DOHH2 (cell line): ENCODE results near the gene MRLN.
"Not testable (repeated sequence)": the region's sequence is repeated elsewhere in the genome, so short reads cannot be mapped to it uniquely, and the experiment has no call there.

Experiments
- H3F3A ChIP-seq: fragments of 200-600 bp; sonication (generic), shearing (Covaris generic); 2 replicates; pipeline ENCODE4 v1.6.0; 2016; ENCODE audit warnings: antibody characterized with exemption, mild to moderate bottlenecking; ENCODE audit not compliant: control insufficient read depth, insufficient read depth
- H3K27ac ChIP-seq: fragments of 200-600 bp; sonication (generic); 2 replicates; pipeline ENCODE4 v1.5.1; 2014; ENCODE audit warnings: low read depth, mild to moderate bottlenecking, low read length, moderate library complexity
- H3K27me3 ChIP-seq: fragments of 200-600 bp; sonication (generic); 2 replicates; pipeline ENCODE4 v1.6.1; 2014; ENCODE audit warnings: mild to moderate bottlenecking, low read length, mixed read lengths; ENCODE audit not compliant: control insufficient read depth
- H3K36me3 ChIP-seq: fragments of 200-600 bp; sonication (generic); 2 replicates; pipeline ENCODE4 v1.6.1; 2014; ENCODE audit warnings: mild to moderate bottlenecking, low read length, moderate library complexity, mixed read lengths; ENCODE audit not compliant: control insufficient read depth
- H3K4me1 ChIP-seq: fragments of 200-600 bp; sonication (generic); 2 replicates; pipeline ENCODE4 v1.6.1; 2014; ENCODE audit warnings: mild to moderate bottlenecking, low read length, mixed read lengths; ENCODE audit not compliant: control insufficient read depth
- H3K4me2 ChIP-seq: fragments of 200-600 bp; sonication (generic); 2 replicates; pipeline ENCODE4 v1.6.0; 2014; ENCODE audit warnings: mild to moderate bottlenecking, low read length, moderate library complexity
- H3K4me3 ChIP-seq: fragments of 200-600 bp; sonication (generic); 2 replicates; pipeline ENCODE4 v1.5.1; 2014; ENCODE audit warnings: mild to moderate bottlenecking, low read length, mixed read lengths
- H3K79me2 ChIP-seq: fragments of 200-600 bp; sonication (generic); 2 replicates; pipeline ENCODE4 v1.6.1; 2014; ENCODE audit warnings: mild to moderate bottlenecking, low read length, mixed read lengths; ENCODE audit not compliant: control insufficient read depth
- H3K9me2 ChIP-seq: fragments of 200-600 bp; sonication (generic); replicated peaks from 2 replicates; pipeline ENCODE4 v1.6.1; 2014; ENCODE audit warnings: mild to moderate bottlenecking, low read length, mixed read lengths; ENCODE audit not compliant: control insufficient read depth
- H3K9me3 ChIP-seq: fragments of 200-600 bp; sonication (generic); 2 replicates; pipeline ENCODE4 v1.6.1; 2014; ENCODE audit warnings: antibody characterized with exemption, low read length, mixed read lengths; ENCODE audit not compliant: control insufficient read depth, insufficient read depth
- H4K20me1 ChIP-seq: fragments of 200-600 bp; sonication (generic); 2 replicates; pipeline ENCODE4 v1.6.0; 2014; ENCODE audit warnings: low read depth, mild to moderate bottlenecking, antibody characterized with exemption, low read length, moderate library complexity; ENCODE audit not compliant: control insufficient read depth, insufficient read depth
- EZH2phosphoT487 ChIP-seq: fragments of 200-600 bp; sonication (generic); IDR thresholded peaks from 2 replicates; pipeline ENCODE4 v1.6.1; 2017; ENCODE audit warnings: borderline replicate concordance, mild to moderate bottlenecking, antibody characterized with exemption, low read length, moderate library complexity, mixed read lengths
- TF ChIP-seq, protein P1 (sequence below): fragments of 200-600 bp; sonication (generic); IDR thresholded peaks from one replicate; pipeline ENCODE4 v1.5.1; 2014; ENCODE audit warnings: antibody characterized with exemption, mild to moderate bottlenecking, low read depth, low read length; ENCODE audit not compliant: poor library complexity, severe bottlenecking

The MRLN gene

DNA sequence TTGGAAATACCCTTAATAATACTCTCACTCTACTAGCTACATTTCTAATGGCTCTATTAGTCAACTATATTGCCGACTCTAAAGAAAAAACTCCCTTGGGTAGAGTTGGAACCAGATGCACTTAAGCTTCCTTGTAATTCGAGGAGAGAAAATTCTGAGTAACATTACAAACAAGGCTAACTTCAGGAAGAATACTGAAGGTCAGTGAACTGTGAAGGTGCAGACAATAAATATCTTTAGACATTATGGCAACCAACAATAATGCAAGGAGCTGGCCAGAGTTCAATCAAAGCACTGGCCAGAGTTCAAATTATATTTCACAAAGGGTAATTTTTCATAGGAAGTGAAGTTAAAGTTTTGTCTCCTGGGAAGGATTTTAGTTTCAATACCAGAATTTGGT lies 40.7 kb upstream of the MRLN start:
- no peak overlapping the region for H3K4me2 ChIP-seq
- no peaks in the 10 kb centered on the region for H3K27me3 ChIP-seq
- no peaks in the 10 kb centered on the region for H3K4me1 ChIP-seq
- H3K9me3 ChIP-seq, result no peaks in the 10 kb centered on the region
- H3K79me2 ChIP-seq, result no peaks in the 10 kb centered on the region
- H3K4me3 ChIP-seq, result no peak overlapping the region
- TF ChIP-seq EZH2phosphoT487, result no peak
- TF ChIP-seq, protein P1, sequence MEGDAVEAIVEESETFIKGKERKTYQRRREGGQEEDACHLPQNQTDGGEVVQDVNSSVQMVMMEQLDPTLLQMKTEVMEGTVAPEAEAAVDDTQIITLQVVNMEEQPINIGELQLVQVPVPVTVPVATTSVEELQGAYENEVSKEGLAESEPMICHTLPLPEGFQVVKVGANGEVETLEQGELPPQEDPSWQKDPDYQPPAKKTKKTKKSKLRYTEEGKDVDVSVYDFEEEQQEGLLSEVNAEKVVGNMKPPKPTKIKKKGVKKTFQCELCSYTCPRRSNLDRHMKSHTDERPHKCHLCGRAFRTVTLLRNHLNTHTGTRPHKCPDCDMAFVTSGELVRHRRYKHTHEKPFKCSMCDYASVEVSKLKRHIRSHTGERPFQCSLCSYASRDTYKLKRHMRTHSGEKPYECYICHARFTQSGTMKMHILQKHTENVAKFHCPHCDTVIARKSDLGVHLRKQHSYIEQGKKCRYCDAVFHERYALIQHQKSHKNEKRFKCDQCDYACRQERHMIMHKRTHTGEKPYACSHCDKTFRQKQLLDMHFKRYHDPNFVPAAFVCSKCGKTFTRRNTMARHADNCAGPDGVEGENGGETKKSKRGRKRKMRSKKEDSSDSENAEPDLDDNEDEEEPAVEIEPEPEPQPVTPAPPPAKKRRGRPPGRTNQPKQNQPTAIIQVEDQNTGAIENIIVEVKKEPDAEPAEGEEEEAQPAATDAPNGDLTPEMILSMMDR, result no peak
- no peaks in the 10 kb centered on the region for H3F3A ChIP-seq
- H4K20me1 ChIP-seq, result no peaks in the 10 kb centered on the region
- no peaks in the 10 kb centered on the region for H3K9me2 ChIP-seq
- peaks cover 65% of the 10 kb centered on the region for H3K36me3 ChIP-seq
- no peak overlapping the region for H3K27ac ChIP-seq

DNA sequence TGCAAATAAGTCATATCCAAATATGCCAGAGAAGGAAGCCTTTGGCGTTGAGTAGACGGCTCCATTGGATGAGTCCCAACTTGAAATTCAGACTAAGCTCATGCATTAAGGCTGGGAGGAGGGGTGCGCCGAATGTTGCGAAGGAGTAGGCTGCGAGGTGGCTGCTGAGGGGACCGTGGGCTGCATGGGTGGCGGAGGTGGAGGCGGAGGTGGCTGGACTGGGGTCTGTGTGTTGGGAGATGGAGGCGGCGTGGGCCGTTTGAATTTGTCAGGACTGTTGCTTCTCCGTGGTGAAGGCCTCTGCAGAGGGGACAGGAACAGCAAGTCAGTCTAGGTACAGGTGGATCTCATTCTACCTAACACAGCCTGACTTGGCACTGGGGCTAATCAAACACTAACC lies 39.6 kb upstream of the MRLN start:
- no peaks in the 10 kb centered on the region for H4K20me1 ChIP-seq
- H3K79me2 ChIP-seq, result no peaks in the 10 kb centered on the region
- no peaks in the 10 kb centered on the region for H3K27me3 ChIP-seq
- no peaks in the 10 kb centered on the region for H3F3A ChIP-seq
- TF ChIP-seq, protein P1, result no peak
- TF ChIP-seq EZH2phosphoT487, result no peak
- H3K4me1 ChIP-seq, result no peaks in the 10 kb centered on the region
- H3K36me3 ChIP-seq, result peaks cover 60% of the 10 kb centered on the region
- H3K9me3 ChIP-seq, result no peaks in the 10 kb centered on the region
- H3K4me2 ChIP-seq, result no peak overlapping the region
- no peak overlapping the region for H3K4me3 ChIP-seq
- H3K27ac ChIP-seq, result no peak overlapping the region
- no peaks in the 10 kb centered on the region for H3K9me2 ChIP-seq

DNA sequence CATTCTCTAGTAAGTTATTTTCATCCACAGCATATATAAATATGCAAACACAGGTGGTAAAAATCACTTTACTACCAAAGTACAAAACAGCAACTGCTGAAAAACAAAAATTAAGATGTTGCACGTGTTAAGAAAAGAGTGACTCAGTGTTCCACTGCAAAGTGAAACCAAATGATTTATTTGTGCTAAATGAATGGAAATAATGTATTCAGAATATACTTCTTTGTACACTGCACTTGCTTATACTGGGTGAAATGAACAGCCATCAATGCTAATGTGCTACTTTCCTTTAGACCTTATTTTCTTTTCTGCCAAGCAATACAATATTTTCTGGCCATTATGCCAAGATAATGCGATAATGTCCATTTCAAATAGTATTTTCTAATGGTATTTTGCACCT lies 38.3 kb upstream of the MRLN start:
- Histone ChIP-seq H3K36me3 (peaks cover 48% of the 10 kb centered on the region), H3K27ac (no peak overlapping the region), H3K4me3 (no peak overlapping the region), H3K27me3 (no peaks in the 10 kb centered on the region), H4K20me1 (no peaks in the 10 kb centered on the region), H3K4me1 (no peaks in the 10 kb centered on the region), H3K4me2 (no peak overlapping the region), H3K9me2 (no peaks in the 10 kb centered on the region), H3K79me2 (no peaks in the 10 kb centered on the region), H3K9me3 (no peaks in the 10 kb centered on the region), H3F3A (peaks cover 2% of the 10 kb centered on the region; the same call in 1 of the 2 replicates)
- TF ChIP-seq, protein P1, result no peak
- TF ChIP-seq EZH2phosphoT487, result no peak

DNA sequence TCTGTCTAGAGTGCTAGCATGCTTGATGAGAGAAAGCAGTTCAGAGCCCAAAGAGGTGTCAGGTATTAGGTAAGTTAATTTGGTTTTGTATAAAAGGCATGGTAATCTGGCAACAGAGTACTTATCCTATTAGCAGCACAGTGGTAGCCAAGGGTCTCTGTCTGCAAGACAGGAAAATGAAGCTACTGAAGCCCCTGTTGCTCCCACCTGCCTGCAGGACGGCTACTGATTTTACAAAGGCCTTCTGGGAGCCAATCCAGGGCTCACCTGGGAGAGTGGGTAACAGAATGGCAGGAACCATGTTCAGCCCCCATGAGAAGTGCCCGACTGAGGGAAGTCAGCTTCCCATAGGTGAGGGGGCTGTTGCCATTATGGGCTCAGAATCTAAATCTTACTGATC lies 36.8 kb upstream of the MRLN start:
- not testable (repeated sequence) for H3K4me3 ChIP-seq, H3K27ac ChIP-seq, H3K27me3 ChIP-seq, H4K20me1 ChIP-seq, H3K9me2 ChIP-seq, H3K4me1 ChIP-seq, H3F3A ChIP-seq, H3K4me2 ChIP-seq, H3K79me2 ChIP-seq, H3K9me3 ChIP-seq
- peaks cover 43% of the 10 kb centered on the region for H3K36me3 ChIP-seq

DNA sequence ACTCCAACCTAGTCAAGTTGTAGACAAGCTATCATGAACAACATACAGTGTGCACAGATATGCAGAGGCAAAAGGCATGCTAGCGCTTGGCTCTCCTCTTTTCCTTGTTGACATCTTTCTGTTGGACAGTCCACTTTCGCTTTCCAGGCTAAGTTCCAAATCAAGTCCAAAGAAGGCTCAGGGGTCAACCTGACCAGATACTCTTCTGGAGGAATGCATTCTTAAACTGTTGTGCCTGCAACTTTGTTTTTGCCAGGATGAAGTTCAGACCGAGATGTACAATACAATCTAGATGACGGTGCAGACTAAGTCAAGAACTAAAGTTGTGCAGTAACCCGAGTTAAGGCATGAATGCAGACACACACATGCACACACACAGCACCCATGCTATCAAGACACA lies 35.7 kb upstream of the MRLN start:
- H3F3A ChIP-seq, result not testable (repeated sequence)

DNA sequence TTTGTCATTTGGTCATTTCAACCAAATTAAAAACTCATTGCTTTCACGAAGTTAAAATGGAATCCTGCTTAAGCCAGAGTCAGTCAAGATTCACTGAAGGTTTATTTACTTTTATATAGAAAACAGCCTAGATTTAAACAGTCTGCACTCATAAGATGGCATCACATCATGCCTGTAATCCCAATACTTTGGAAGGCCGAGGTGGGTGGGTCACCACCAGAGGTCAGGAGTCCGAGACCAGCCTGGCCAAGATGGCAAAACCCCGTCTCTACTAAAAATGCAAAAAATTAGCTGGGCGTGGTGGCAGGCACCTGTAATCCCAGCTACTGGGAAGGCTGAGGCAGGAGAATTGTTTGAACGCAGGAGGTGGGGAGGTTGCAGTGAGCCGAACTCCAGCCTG lies 33.8 kb upstream of the MRLN start:
- H3K4me3 ChIP-seq, H3K27me3 ChIP-seq, H3K79me2 ChIP-seq, H3K4me1 ChIP-seq, H3K27ac ChIP-seq, H3K9me2 ChIP-seq, H3K4me2 ChIP-seq, H3K9me3 ChIP-seq, H4K20me1 ChIP-seq, H3F3A ChIP-seq: not testable (repeated sequence)
- H3K36me3 ChIP-seq, result peaks cover 16% of the 10 kb centered on the region

More for the DNA sequence above, 35.7 kb upstream of the MRLN start:
- H3K4me2 ChIP-seq, H3K9me2 ChIP-seq, H3K9me3 ChIP-seq, H3K4me3 ChIP-seq, H3K27me3 ChIP-seq, H3K4me1 ChIP-seq, H3K79me2 ChIP-seq, H3K27ac ChIP-seq, H4K20me1 ChIP-seq: not testable (repeated sequence)
- peaks cover 31% of the 10 kb centered on the region for H3K36me3 ChIP-seq
